SK-N-SH treated with all-trans-retinoic acid at 6 μM for 48 hours (cell line): ENCODE data around the gene SLC25A30.

Source experiments
- CREB5 ChIP-seq: fragments of 250-450 bp; sonication (Bioruptor Pico); IDR thresholded peaks from 2 replicates; pipeline ENCODE4 v1.5.1; 2020; ENCODE audit warnings: low read depth, mild to moderate bottlenecking, moderate library complexity
- GLIS3 ChIP-seq: fragments of 250-450 bp; sonication (Bioruptor Pico); IDR thresholded peaks from 2 replicates; pipeline ENCODE4 v1.5.0; 2020; ENCODE audit warnings: mild to moderate bottlenecking, moderate library complexity
- POU6F1 ChIP-seq: fragments of 250-450 bp; sonication (Bioruptor Pico); IDR thresholded peaks from 2 replicates; pipeline ENCODE4 v1.8.0; 2021; ENCODE audit warnings: low read depth, mild to moderate bottlenecking, moderate library complexity, borderline replicate concordance
- SNAI2 ChIP-seq: fragments of 250-450 bp; sonication (Bioruptor Pico); IDR thresholded peaks from 2 replicates; pipeline ENCODE4 v1.5.0; 2020; ENCODE audit warnings: mild to moderate bottlenecking, moderate library complexity
- ZFP3 ChIP-seq: fragments of 250-450 bp; sonication (Bioruptor Pico); IDR thresholded peaks from 2 replicates; pipeline ENCODE4 v1.5.0; 2020; ENCODE audit warnings: mild to moderate bottlenecking, moderate library complexity

GRCh38 chr13:45396533-45397095 lies 21.6 kb downstream of the SLC25A30 start:
- TF ChIP-seq GLIS3 (no peak), POU6F1 (CRISPR knock-in tag) (no peak), ZFP3 (CRISPR knock-in tag) (no peak), SNAI2 (CRISPR knock-in tag) (no peak), CREB5 (CRISPR knock-in tag) (no peak)
